DMS114 treated with DMSO at 0.1 percent for 48 hours (cell line): ENCODE measurements around the gene KPNA1.
"Not testable (repeated sequence)": the region's sequence is repeated elsewhere in the genome, so short reads cannot be mapped to it uniquely, and the experiment has no call there.

Source experiments
- DNase-seq: peaks from one replicate; lab custom pipeline; 2025; ENCODE audit not compliant: unreplicated experiment; lab: John Stamatoyannopoulos, UW

The KPNA1 gene

DNA sequence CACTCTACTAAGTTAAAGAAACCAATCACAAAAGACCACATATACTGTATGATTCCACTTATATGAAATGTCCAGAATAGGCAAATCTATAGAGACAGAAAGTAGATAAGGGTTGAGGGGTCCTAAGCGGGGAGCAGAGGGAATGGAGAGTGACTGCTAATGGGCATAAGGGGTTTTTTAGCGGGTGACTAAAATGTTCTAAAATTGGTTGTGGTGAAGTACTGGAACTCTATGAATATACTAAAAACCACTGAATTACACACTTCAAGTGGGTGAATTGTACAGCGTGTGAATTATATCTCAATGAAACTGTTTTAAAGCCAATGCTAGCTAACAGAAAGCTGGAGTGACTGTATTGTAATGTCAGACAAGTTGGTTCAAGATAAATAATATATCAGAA, 33.3 kb downstream of the KPNA1 start:
- no peak for DNase-seq

DNA sequence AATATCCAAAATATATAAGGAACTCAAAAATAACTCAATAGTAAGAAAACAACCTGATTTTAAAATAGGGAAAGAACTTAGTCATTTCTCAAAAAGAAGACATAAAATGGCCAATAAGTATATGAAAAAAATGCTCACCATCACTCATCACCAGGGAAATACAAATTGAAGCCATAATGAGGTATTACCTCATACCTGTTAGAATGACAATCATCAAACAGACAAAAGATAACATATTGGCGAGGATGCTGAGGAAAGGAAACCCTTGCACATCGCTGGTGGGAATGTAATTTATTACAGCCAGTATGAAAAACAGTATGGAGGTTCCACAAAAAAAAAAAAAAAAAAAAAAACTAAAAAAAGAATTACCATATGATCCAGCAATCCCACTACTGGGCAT, 38.2 kb downstream of the KPNA1 start:
- no peak for DNase-seq

DNA sequence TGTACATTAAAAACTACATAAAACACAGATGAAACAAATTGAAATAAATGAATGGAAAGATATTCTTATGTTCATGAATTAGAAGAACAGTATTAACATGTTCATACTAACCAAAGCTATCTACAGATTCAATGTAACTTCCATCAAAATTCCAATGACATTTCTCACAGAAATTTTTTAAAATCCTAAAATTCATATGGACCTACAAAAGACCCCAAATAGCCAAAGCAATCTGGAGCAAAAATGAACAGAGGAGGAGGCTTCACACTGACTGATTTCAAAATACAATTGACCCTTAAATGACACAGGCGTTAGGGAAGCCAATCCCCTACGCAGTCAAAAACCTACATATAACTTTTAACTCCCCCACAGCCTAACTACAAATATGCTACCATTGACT, 39.4 kb downstream of the KPNA1 start:
- no peak for DNase-seq

DNA sequence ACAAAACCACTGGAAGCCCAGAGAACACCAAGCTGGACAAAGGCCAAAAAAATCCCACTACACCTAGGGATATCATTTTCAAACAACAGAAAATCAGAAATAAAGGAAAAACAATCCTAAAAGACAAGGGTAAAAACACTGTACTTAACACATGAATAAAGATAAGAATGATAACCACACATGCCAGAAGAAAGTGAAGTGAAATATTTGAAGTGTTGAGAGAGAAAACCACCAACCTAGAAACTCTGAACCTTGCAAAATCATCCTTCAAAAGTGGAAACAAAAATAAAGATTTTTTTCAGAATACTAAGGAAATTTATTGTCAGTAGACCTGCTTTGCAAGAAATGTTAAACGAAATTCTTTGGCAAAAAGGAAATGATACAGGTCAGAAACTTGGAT, 45.1 kb downstream of the KPNA1 start:
- no peak for DNase-seq

DNA sequence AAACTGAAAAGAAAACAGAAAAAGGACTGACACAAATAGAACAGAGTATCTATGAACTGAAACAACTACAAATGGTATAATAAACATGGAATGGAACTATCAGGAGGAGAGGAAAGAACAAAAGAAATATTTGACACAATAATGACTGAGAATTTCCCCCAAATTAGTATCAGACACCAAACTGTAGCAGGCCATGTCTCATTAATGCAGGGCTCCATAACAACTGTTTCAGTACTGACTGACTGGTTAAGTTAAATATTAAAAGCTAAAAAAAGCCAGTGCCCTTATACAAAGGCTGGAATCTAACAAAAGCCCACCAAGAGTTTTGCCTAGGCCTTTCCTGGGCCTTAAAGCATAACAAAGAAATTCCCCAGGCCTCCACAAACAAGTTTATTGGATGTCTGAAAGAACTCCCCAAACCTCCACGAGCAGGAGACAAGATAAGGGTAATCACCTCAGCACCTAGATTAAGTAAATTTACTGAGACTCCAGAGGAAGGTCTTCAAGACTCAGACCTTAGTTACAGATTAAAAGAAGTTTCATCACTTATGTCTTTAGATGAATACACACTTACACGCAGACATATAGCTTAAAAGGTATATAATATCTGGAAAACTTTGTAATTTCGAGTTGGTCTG, 45.7 kb downstream of the KPNA1 start:
- DNase-seq: no peak

DNA sequence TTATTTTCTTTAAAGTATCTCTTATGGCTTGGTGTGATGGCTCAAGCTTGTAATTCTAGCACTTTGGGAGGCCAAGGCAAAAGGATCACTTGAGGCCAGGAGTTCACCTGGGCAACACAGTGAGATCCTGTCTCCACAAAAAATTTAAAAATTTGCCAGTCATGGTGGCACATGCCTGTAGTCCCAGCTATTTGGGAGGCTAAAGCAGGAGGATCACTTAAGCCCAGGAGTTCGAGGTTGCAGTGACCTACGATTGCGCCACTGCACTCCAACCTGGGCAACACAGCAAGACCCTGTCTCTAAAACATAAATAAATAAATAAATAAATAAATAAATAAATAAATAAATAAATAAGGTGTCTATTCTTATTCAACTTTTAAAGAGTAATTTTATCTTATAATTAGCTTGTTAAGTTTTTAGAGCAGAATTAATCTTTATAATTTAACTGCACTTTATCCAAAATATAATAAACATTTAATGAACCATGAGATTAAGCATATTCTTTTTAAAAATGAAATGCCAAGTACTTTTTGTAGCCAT, 48.0 kb downstream of the KPNA1 start:
- DNase-seq: no peak

DNA sequence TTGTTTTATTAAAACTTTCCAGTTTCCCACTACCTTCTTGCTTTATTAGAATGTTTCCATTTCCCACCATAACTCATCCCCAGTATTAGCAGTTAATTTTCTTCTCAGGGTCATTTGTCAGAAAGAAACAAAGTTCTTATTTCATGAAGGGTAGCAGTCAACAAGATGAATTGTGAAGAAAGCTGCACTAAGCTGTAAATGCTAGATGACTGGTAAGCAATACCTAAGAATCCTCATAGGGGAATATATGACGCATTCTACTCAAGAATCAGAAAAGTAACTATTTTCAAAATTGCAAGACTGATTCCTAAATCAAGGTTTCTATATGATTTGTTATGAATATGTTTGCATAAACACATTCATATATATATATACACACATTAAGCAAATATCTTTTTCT, 50.1 kb downstream of the KPNA1 start:
- DNase-seq: no peak

DNA sequence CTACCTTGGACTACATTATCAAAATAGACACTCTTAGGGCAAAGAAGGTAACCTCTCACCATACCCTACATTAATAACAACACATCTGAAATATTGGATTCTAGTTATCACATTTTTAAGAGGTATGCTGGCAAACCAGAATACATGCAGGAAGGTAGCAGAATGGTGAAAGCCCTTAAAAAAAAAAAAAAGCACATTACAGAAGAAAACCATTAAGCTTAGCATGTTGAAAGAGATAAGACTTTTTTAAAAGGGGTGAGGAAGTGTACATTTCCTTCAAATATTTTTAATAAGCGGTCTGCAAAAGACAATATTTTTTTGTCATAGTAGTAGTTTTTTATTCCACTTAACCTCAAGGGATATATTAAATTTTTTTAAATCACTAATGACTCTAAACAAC, 52.3 kb downstream of the KPNA1 start:
- no peak for DNase-seq

DNA sequence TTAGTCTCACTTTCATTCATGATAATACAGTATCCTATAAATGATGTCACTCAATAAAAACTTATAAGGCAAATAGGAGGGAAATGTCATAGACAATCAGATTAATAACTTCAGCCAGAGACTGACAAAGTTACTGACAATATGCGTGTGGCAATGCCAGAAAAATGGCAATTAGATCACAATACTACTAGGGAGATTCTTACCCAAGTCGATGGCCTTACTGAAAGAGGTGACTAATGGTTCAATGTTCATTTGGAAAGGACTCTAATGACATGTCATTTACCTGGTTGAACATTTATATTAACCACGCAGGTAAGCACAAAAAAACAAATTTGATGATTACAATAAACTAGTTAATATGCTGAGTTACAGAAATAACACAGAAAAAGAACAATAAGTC, 52.9 kb downstream of the KPNA1 start:
- no peak for DNase-seq

DNA sequence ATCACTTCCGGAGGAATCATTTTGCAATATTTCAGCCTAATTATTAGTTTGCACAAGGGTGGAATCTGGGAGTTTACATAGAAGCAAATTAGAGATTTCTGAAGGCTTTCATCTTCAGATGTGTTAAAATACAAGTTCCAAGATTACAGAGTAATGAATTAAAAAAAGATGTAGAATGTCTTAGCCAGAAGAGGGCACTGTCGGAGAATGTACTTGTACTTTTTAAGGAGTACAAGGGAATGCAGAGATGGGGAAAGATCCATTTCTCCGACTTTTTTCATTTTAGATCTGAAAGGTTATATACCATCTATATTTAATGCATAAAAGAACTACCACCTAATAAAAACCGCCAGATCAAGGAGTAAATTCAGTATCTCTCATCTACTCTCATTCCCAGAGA, 55.7 kb downstream of the KPNA1 start:
- DNase-seq: peak; percentile 44

DNA sequence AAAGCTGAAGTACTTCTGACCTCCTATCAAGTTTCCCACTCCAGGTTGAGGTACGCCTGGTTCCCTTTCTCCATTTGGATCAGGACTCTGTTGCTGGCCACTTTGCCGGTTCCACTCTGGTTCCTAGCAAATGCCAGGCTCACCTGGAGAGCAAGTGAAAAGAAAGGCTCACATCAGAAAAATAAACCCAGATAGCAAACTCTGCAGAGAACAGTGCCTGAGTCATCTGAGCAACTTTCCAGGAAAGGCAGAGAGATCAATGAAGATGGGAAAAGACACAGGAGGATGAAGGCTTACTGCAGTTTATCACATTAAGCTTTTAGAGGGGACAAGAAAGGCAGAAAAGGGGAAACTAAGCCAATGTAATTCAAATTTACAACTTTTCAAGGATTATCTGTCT, 57.0 kb downstream of the KPNA1 start:
- no peak for DNase-seq

DNA sequence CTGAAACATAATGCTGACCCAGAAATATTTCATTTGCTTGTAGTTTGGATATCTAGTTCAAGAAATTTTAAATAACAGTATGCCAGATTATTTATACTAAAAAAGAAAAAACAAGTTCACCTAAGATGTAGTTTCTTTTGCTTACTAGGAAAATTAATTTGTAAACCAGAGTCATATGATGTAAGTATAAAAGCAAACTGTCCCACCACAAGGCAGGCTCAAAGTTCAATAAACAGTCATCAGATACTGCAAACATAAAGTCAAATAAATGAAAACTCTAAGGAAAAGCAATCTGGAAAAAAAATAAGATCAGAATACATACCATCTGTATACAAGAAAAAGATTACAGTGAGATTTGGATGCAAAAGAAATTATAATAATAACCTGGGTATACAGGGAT, 58.7 kb downstream of the KPNA1 start:
- DNase-seq: no peak

DNA sequence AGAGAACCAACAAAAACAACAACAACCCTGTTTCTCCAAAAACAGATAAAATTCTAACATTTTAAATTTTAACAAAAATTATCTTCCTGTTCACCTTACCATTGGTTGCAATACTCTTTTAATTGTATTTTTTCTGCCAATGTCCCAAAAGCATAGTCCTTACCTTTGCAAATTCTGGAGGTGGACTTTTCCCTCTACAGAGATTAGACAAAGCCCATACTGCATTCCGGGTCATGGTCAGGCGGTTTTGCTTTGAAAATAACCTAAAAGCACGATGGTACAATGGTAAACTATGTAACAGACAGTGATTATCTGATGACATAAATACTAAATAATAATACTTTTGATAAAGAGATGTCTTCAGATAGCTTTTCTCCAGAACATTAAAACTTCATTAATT, 63.4 kb downstream of the KPNA1 start:
- DNase-seq: no peak

DNA sequence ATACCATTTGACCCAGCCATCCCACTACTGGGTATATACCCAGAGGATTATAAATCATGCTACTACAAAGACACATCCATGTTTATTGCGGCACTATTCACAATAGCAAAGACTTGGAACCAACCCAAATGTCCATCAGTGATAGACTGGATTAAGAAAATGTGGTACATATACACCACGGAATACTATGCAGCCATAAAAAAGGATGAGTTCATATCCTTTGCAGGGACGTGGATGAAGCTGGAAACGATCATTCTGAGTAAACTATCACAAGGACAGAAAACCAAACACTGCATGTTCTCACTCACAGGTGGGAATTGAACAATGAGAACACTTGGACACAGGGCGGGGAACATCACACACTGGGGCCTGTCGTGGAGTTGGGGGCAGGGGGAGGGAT, 66.5 kb downstream of the KPNA1 start:
- not testable (repeated sequence) for DNase-seq

DNA sequence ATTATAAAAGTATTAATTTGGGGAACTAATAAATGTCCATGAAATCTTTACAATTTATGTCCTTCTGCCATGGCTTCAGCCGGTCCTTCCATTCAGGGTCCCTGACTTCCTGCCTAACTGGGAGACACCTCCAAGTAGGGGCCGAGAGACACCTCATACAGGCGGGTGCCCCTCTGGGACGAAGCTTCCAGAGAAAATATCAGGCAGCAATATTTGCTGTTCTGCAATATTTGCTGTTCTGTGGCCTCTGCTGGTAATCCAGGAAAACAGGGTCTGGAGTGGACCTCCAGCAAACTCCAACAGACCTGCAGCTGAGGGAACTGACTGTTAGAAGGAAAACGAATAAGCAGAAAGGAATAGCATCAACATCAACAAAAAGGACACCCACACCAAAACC, 70.2 kb downstream of the KPNA1 start:
- not testable (repeated sequence) for DNase-seq

DNA sequence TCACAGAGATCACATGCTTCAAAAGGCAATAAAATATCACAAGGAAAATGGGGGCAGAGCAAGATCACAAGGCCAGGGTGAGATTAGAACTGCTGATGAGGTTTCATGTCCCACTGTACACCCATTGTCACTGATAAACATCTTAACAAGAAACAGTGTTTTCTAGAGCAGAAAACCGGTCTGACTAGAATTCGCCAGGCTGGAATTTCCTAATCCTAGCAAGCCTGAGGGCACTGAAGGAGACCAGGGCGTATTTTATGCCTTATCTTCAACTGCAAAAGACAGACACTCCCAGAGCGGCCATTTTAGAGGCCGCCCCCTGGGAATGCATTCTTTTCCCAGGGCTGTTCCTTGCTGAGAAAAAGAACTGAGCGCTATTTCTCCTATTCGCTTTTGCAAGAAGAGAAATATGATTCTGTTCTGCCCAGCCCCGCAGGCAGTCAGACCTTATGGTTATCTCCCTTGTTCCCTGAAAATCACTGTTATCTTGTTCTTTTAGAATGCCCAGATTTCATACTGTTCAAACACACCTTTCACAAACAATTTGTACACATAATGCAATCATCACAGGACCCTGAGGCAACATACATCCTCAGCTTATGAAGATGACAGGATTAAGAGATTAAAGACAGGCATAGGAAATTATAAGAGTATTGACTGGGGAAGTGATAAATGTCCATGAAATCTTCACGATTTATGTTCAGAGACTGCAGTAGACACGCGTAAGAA, 70.8 kb downstream of the KPNA1 start:
- DNase-seq: not testable (repeated sequence)

DNA sequence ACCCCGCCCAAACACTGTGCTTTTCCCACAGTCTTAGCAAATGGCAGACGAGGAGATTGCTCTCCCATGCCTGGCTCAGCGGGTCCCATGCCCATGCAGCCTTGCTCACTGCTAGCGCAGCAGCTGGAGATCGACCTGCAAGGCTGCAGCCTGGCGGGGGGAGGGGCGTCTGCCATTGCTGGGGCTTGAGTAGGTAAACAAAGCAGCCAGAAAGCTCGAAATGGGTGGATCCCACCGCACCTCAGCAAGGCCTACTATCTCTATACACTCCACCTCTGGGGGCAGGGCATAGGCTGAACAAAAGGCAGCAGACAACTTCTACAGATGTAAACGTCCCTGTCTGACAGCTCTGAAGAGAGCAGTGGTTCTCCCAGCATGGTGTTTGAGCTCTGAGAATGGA, 71.6 kb downstream of the KPNA1 start:
- no peak for DNase-seq

DNA sequence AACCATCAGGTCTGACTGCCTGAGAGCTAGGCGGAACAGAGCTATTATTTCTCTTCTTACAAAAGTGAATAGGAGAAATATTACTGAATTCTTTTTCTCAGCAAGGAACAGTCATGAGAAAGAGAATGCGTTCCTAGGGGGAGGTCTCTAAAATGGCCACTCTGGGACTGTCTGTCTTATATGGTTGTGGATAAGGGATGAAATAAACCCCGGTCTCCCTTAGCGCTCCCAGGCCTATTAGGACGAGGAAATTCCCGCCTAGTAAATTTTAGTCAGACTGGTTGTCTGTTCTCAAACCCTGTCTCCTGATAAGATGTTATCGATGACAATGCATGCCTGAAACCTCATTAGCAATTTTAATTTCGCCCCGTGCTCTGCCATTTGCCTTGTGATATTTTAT, 78.8 kb downstream of the KPNA1 start:
- no peak for DNase-seq

DNA sequence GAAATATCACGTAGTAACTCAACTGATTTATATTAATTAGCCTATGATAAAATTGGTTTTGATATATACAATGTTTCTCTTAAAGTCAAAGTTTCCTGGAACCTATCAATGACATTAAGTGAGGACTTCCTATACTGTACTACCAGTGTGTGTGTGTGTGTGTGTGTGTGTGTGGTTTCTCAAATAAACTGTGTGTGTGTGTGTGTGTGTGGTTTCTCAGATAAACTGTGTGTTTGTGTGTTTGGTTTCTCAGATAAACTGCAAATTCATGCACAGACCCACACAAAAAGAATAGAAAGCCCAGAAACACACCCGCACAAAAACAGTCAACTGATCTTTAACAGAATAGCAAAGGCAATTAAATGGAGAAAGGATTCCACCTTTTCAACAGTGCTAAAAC, 84.4 kb downstream of the KPNA1 start:
- no peak for DNase-seq

DNA sequence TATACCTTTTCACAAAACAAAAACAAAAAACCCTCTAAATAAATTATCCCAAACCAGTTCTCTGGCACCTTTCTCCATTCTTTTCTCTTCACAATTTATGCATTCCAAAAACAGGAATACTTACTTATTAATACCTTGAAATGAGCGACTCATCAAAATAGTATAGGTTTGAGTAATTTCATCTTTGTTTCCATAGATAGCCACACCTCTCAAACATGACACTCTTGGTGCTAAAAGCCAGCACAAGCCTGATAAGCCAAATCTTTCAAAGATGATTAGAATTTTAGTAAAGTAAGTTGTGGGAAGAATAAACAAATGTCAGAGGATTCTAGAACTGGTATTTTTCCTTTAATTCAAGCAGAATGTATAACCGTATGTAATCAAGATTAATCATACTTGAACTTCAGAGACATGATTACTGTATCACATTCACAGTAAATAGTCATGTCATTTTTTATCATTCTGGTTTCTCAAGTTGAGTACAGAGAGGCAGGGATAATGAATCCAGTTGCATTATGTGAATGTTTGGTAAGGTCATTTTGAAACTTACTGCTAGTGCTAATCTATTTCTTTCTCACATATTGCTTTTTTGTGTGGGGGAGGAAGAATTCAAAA, 86.8 kb downstream of the KPNA1 start:
- DNase-seq: no peak

DNA sequence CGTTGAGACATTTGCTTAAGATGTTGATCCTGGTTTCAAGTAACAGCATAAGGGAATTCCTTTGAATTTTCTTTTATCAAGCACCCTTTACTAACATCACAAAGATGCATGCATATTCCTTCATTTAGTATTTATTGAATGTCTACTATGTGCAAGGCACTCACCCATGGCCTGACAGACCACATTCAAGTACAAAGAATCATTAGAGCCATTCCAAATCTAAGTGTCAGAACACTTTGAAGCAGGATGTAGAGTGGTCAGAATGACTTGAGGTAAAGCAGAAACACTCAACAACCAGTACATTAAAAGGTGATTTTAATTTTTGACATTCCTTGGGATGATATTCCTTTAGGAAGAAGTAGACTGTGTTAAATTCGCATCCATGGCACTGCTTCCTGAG, 92.9 kb downstream of the KPNA1 start:
- no peak for DNase-seq

DNA sequence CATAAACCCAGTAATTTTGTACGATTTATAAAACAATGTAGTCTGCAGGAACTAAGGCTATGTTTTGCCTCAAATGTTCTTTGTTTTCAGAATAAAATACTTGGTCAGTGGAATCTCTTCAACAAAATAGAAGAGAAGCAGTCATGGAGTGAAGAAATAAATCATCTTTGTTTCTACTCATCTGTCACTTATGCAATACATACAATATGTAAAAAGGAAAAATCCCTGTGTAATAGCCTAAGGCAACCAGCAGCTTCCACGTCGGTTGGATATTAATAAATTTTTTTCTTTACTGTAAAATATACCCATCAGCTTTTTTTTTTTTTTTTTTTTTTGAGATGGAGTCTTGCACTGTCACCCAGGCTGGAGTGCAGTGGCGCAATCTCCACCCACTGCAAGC, 93.6 kb downstream of the KPNA1 start:
- no peak for DNase-seq
